ENCODE data around the gene PEX13. TPM values are rescaled to one million over a fixed set of nuclear protein-coding genes. Genes with fewer than 3 reads are reported as not detected.

The PEX13 gene
- total RNA-seq, 1 donor from 2014 or later = 28.8 TPM

- Histone ChIP-seq H3K9me3 (ENCODE audit: insufficient read depth, low read depth, low read length) (no peaks in the 10 kb centered on the region), H3K4me1 (ENCODE audit: insufficient read depth, low read length) (no peaks in the 10 kb centered on the region), H3K27me3 (ENCODE audit: insufficient read depth, low read length) (no peaks in the 10 kb centered on the region), H3K4me3 (ENCODE audit: insufficient read depth, low read depth, low read length) (no peak overlapping the region), H3K36me3 (ENCODE audit: insufficient read depth, low read length) (peaks cover 28% of the 10 kb centered on the region), H3K27ac (ENCODE audit: low read depth, low read length) (no peak overlapping the region), H4K20me1 (ENCODE audit: insufficient read depth, low read length) (peaks cover 8% of the 10 kb centered on the region), H2AFZ (ENCODE audit: low read depth, low read length) (no peak overlapping the region), H3K9ac (ENCODE audit: low read length) (no peak overlapping the region), H3K79me2 (ENCODE audit: insufficient read depth, low read length) (peaks cover 6% of the 10 kb centered on the region), H3K4me2 (ENCODE audit: low read length) (no peak overlapping the region)
- Mint-ChIP-seq H3K4me3 (ENCODE audit: unreplicated experiment) (no peak overlapping the region), H3K9me3 (ENCODE audit: unreplicated experiment) (no peaks in the 10 kb centered on the region), H3K36me3 (ENCODE audit: low read depth, unreplicated experiment) (peaks cover 2% of the 10 kb centered on the region), H3K27ac (ENCODE audit: unreplicated experiment) (no peak overlapping the region), H3K27me3 (ENCODE audit: low read depth, unreplicated experiment) (no peaks in the 10 kb centered on the region), H3K4me1 (ENCODE audit: low read depth, unreplicated experiment) (no peaks in the 10 kb centered on the region)
- TF ChIP-seq EZH2 (IDR thresholded peaks at IDR 0.05; ENCODE audit: insufficient read depth, low read length) (no peak), CTCF (IDR thresholded peaks at IDR 0.05; ENCODE audit: insufficient read depth, low read depth, low read length) (no peak)
- FAIRE-seq (no peak), DNase-seq (ENCODE audit: low read depth) (no peak)
Observed at GRCh38 chr2:61045226-61045625, 27.7 kb downstream of the PEX13 start.

- H3K27ac ChIP-seq (ENCODE audit: low read depth, low read length) = no peak overlapping the region
- Mint-ChIP-seq H3K4me3 (ENCODE audit: unreplicated experiment) (no peak overlapping the region), H3K27me3 (ENCODE audit: low read depth, unreplicated experiment) (no peaks in the 10 kb centered on the region), H3K4me1 (ENCODE audit: low read depth, unreplicated experiment) (no peaks in the 10 kb centered on the region), H3K27ac (ENCODE audit: unreplicated experiment) (no peak overlapping the region), H3K36me3 (ENCODE audit: low read depth, unreplicated experiment) (peaks cover 2% of the 10 kb centered on the region), H3K9me3 (ENCODE audit: unreplicated experiment) (no peaks in the 10 kb centered on the region)
- H3K4me2 ChIP-seq (ENCODE audit: low read length) = no peak overlapping the region
- H3K9me3 ChIP-seq (ENCODE audit: insufficient read depth, low read depth, low read length) = no peaks in the 10 kb centered on the region
- FAIRE-seq (no peak), DNase-seq (ENCODE audit: low read depth) (peak; percentile 1)
- H3K79me2 ChIP-seq (ENCODE audit: insufficient read depth, low read length) = peaks cover 6% of the 10 kb centered on the region
- no peak overlapping the region for H3K9ac ChIP-seq (ENCODE audit: low read length)
- no peak overlapping the region for H3K4me3 ChIP-seq (ENCODE audit: insufficient read depth, low read depth, low read length)
- peaks cover 31% of the 10 kb centered on the region for H3K36me3 ChIP-seq (ENCODE audit: insufficient read depth, low read length)
- H3K4me1 ChIP-seq (ENCODE audit: insufficient read depth, low read length) = no peaks in the 10 kb centered on the region
- H4K20me1 ChIP-seq (ENCODE audit: insufficient read depth, low read length) = peaks cover 8% of the 10 kb centered on the region
- no peak for TF ChIP-seq CTCF (IDR thresholded peaks at IDR 0.05; ENCODE audit: insufficient read depth, low read depth, low read length)
- TF ChIP-seq EZH2 (IDR thresholded peaks at IDR 0.05; ENCODE audit: insufficient read depth, low read length) = no peak
- H3K27me3 ChIP-seq (ENCODE audit: insufficient read depth, low read length) = no peaks in the 10 kb centered on the region
- H2AFZ ChIP-seq (ENCODE audit: low read depth, low read length) = no peak overlapping the region
Observed at GRCh38 chr2:61045999-61046398, 28.5 kb downstream of the PEX13 start.

- Histone ChIP-seq H3K36me3 (ENCODE audit: insufficient read depth, low read length) (no peaks in the 10 kb centered on the region), H3K4me3 (ENCODE audit: insufficient read depth, low read depth, low read length) (no peak overlapping the region), H3K79me2 (ENCODE audit: insufficient read depth, low read length) (no peaks in the 10 kb centered on the region), H2AFZ (ENCODE audit: low read depth, low read length) (no peak overlapping the region), H3K4me2 (ENCODE audit: low read length) (no peak overlapping the region), H4K20me1 (ENCODE audit: insufficient read depth, low read length) (no peaks in the 10 kb centered on the region), H3K4me1 (ENCODE audit: insufficient read depth, low read length) (no peaks in the 10 kb centered on the region), H3K9ac (ENCODE audit: low read length) (no peak overlapping the region), H3K27me3 (ENCODE audit: insufficient read depth, low read length) (no peaks in the 10 kb centered on the region), H3K9me3 (ENCODE audit: insufficient read depth, low read depth, low read length) (no peaks in the 10 kb centered on the region), H3K27ac (ENCODE audit: low read depth, low read length) (no peak overlapping the region)
- no peaks in the 10 kb centered on the region for H3K27me3 Mint-ChIP-seq (ENCODE audit: low read depth, unreplicated experiment)
- DNase-seq (ENCODE audit: low read depth) (no peak), FAIRE-seq (no peak)
- H3K4me1 Mint-ChIP-seq (ENCODE audit: low read depth, unreplicated experiment) = no peaks in the 10 kb centered on the region
- H3K4me3 Mint-ChIP-seq (ENCODE audit: unreplicated experiment) = no peak overlapping the region
- no peaks in the 10 kb centered on the region for H3K9me3 Mint-ChIP-seq (ENCODE audit: unreplicated experiment)
- no peak overlapping the region for H3K27ac Mint-ChIP-seq (ENCODE audit: unreplicated experiment)
- peaks cover 4% of the 10 kb centered on the region for H3K36me3 Mint-ChIP-seq (ENCODE audit: low read depth, unreplicated experiment)
- no peak for TF ChIP-seq CTCF (IDR thresholded peaks at IDR 0.05; ENCODE audit: insufficient read depth, low read depth, low read length)
- TF ChIP-seq EZH2 (IDR thresholded peaks at IDR 0.05; ENCODE audit: insufficient read depth, low read length) = no peak
Observed at GRCh38 chr2:61055557-61055956, 38.0 kb downstream of the PEX13 start.
